GM12872 (cell line): ENCODE measurements around the gene AP5Z1.

ENCODE experiments used
- CTCF ChIP-seq: IDR thresholded peaks from 3 replicates; pipeline ENCODE4 v1.5.1; 2011; ENCODE audit warnings: low read depth, mild to moderate bottlenecking, low read length, moderate library complexity; ENCODE audit not compliant: insufficient read depth

AP5Z1 gene

GRCh38 chr7:4799508-4800268 is 24.3 kb downstream of the AP5Z1 start:
- TF ChIP-seq CTCF = no peak

- no peak for TF ChIP-seq CTCF
These were observed 25.1 kb downstream of the AP5Z1 start for GRCh38 chr7:4800487-4800886.

- no peak for TF ChIP-seq CTCF
These were observed 25.8 kb downstream of the AP5Z1 start for GRCh38 chr7:4800926-4801838.

- TF ChIP-seq CTCF = no peak
These were observed 26.4 kb downstream of the AP5Z1 start for GRCh38 chr7:4801839-4802231.

- no peak for TF ChIP-seq CTCF
These were observed 28.2 kb downstream of the AP5Z1 start for GRCh38 chr7:4803397-4804241.

- TF ChIP-seq CTCF = no peak
These were observed 29.9 kb downstream of the AP5Z1 start for GRCh38 chr7:4805110-4805983.
